WI38 (cell line): ENCODE measurements around the gene ANKMY1.
A peak's percentile ranks its signal among the peaks of the same experiment; 100 is the strongest.

Source experiments
- H3K4me3 ChIP-seq: 2 replicates; pipeline ENCODE4 v1.5.1; 2011; ENCODE audit warnings: low read depth, mild to moderate bottlenecking, control low read depth, low read length
- CTCF ChIP-seq: IDR thresholded peaks from 2 replicates; pipeline ENCODE4 v1.5.1; 2012; ENCODE audit warnings: low read depth, mild to moderate bottlenecking, control low read depth, low read length

Gene ANKMY1

GRCh38 chr2:240588669-240589068, 30.9 kb upstream of the ANKMY1 start:
- H3K4me3 ChIP-seq: no peak overlapping the region
- no peak for TF ChIP-seq CTCF

GRCh38 chr2:240588006-240588655, 30.3 kb upstream of the ANKMY1 start:
- TF ChIP-seq CTCF: no peak
- peak overlapping the region; percentile 99 for H3K4me3 ChIP-seq

DNA sequence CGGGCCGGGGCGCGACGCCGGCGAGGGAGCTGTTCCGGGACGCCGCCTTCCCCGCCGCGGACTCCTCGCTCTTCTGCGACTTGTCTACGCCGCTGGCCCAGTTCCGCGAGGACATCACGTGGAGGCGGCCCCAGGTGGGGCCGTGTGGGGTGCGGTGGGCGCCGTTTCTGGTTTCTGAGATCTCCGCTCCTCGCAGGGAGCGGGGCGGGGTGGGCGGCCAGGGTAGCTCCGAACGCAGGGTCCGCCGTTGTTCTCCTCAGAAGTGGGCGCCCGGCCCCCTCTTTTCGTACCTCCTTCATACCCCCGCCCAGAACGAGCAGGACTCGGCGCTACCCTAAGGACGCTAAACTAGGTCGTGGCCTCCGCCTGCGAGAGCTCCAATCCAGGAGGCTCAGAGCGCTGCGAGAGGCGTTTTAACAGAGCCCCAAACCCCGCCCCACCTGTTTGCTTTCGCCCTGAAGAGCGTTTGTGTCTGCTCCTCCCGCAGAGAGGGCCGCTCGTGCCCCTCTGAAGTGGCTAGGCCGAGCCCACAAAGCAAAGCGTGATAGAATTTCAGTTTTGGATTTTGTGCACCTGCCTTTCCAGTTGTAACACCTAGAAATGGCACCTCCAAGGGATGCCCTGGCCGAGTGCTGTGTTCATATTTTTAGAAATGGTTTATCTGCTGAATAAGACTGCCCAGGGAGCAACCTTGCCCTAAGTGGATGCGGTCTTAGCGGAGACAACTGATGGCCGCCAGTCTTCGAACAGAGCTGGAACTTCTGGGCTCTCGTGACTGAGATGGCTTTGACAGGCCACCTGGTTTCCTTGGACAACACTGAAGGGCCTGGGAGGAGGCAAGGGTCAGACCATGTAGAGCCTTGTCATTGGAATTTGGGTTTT, 29.4 kb upstream of the ANKMY1 start:
- no peak for TF ChIP-seq CTCF
- peak overlapping the region; percentile 99 for H3K4me3 ChIP-seq

GRCh38 chr2:240586198-240586918, 28.6 kb upstream of the ANKMY1 start, which contains the start of gene CAPN10:
CAPN10 (plus strand) TSS chr2:240586734; CDS start chr2:240586912, 178 bp downstream.
- peak within 1 kb of the TSS; percentile 99 for H3K4me3 ChIP-seq
- TF ChIP-seq CTCF: no peak

GRCh38 chr2:240585681-240586197, 28.0 kb upstream of the ANKMY1 start:
- H3K4me3 ChIP-seq: peak overlapping the region; percentile 99
- TF ChIP-seq CTCF: no peak

DNA sequence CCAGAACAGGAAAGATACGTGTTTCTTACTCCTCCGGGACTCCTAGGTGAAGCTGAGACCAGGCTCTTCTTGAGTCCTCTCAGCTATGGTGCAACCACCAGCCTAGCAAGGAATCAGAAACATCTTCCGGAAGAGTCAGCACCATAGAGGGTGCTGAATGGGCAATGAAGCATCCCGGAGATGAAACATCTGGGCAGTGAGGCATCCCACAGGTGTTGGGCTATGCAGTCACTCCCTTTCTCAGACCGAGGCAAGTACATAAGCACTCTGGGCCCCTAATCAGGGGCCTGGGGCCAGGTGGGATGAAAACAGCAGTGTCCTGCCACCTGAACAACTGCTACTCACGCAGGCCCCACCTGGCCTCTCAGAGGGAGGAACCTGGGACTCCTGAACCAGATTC, 27.3 kb upstream of the ANKMY1 start:
- H3K4me3 ChIP-seq: peak overlapping the region; percentile 99
- no peak for TF ChIP-seq CTCF
